SU-DHL-6 (cell line): Measurements from ENCODE around the gene MAPK11.

Experiments
- H2AFZ ChIP-seq: fragments of 200-600 bp; sonication (generic); 2 replicates; pipeline ENCODE4 v1.6.1; 2014; ENCODE audit warnings: low read depth, mild to moderate bottlenecking, moderate library complexity, mixed read lengths, antibody characterized with exemption, low read length; ENCODE audit not compliant: severe bottlenecking
- H3F3A ChIP-seq: fragments of 200-600 bp; shearing (Covaris generic); 2 replicates; pipeline ENCODE4 v1.6.0; 2016; ENCODE audit warnings: antibody characterized with exemption, mild to moderate bottlenecking; ENCODE audit not compliant: insufficient read depth
- H3K27ac ChIP-seq: fragments of 200-600 bp; sonication (generic); 2 replicates; pipeline ENCODE4 v1.5.1; 2016; ENCODE audit warnings: low read depth, mild to moderate bottlenecking, low read length, moderate library complexity, mixed read lengths
- H3K27me3 ChIP-seq: fragments of 200-600 bp; sonication (generic), shearing (Covaris generic); 2 replicates; pipeline ENCODE4 v1.6.0; 2014; ENCODE audit warnings: mild to moderate bottlenecking, low read length
- H3K36me3 ChIP-seq: fragments of 200-600 bp; sonication (generic); 2 replicates; pipeline ENCODE4 v1.6.1; 2014; ENCODE audit warnings: mild to moderate bottlenecking, low read length, mixed read lengths
- H3K4me2 ChIP-seq: fragments of 300-600, 200-600 bp; shearing (Covaris generic), sonication (generic); 2 replicates; pipeline ENCODE4 v1.6.0; 2014; ENCODE audit warnings: low read length, low read depth, mild to moderate bottlenecking; ENCODE audit not compliant: poor library complexity, severe bottlenecking
- H3K4me3 ChIP-seq: fragments of 200-600 bp; sonication (generic); 2 replicates; pipeline ENCODE4 v1.5.1; 2014; ENCODE audit warnings: antibody characterized with exemption, low read length, mild to moderate bottlenecking, mixed read lengths; ENCODE audit not compliant: insufficient read depth, poor library complexity, severe bottlenecking
- H3K79me2 ChIP-seq: fragments of 200-600 bp; sonication (generic); 2 replicates; pipeline ENCODE4 v1.6.1; 2014; ENCODE audit warnings: mild to moderate bottlenecking, low read length, moderate library complexity; ENCODE audit not compliant: insufficient read depth
- H3K9ac ChIP-seq: fragments of 200-600 bp; sonication (generic); 2 replicates; pipeline ENCODE4 v1.7.0; 2014; ENCODE audit warnings: mild to moderate bottlenecking, low read length
- H3K9me2 ChIP-seq: fragments of 200-600 bp; sonication (generic); replicated peaks from 2 replicates; pipeline ENCODE4 v1.6.1; 2014; ENCODE audit warnings: low read length; ENCODE audit not compliant: insufficient read depth
- H3K9me3 ChIP-seq: fragments of 200-600 bp; sonication (generic); 2 replicates; pipeline ENCODE4 v1.6.1; 2014; ENCODE audit warnings: low read length, mixed read lengths; ENCODE audit not compliant: insufficient read depth
- H4K20me1 ChIP-seq: fragments of 200-600 bp; sonication (generic); 2 replicates; pipeline ENCODE4 v1.6.1; 2014; ENCODE audit warnings: low read depth, mild to moderate bottlenecking, antibody characterized with exemption, low read length, moderate library complexity, mixed read lengths
- EZH2phosphoT487 ChIP-seq: fragments of 200-600 bp; sonication (generic), shearing (Covaris generic); conservative IDR thresholded peaks from 2 replicates; pipeline ENCODE4 v1.6.1; 2018; ENCODE audit warnings: mild to moderate bottlenecking, antibody characterized with exemption, low read length, moderate library complexity, mixed read lengths
- TF ChIP-seq, protein P1 (sequence below): fragments of 200-600 bp; sonication (generic); IDR thresholded peaks from one replicate; pipeline ENCODE4 v1.5.1; 2017; ENCODE audit warnings: antibody characterized with exemption, mild to moderate bottlenecking, low read length, moderate library complexity; ENCODE audit not compliant: insufficient read depth, poor library complexity, severe bottlenecking

The MAPK11 gene

DNA sequence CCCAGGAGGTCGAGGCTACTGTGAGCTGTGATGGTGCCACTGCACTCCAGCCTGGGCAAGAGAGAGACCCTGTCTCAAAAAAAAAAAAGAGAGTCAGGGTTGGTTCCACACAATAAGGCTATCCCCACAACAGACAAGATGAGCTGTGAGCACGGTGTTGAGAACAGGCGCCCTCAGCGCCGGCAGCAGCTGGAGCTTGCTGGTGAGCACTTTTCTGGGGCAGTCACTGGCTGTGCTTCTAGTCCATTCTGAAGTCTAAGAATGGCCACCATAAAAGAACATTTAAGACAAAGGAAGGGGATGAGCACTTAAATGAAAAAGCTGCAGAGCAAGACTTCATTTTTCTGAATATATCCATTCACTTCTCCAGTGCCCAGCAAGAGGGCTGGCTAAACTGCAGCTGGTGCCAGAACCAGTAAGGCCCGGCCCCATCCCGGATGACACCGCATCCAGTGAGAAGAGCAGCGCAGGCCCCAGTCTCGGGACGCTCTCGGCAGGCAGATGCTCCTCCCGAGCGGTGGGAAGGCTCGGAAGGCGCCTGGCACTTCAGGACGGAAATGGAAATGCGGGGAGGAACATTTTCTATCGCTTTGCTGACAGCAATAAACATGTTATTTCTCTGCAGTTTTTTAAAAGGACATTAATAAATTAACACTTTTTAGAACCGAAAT, 37.6 kb downstream of the MAPK11 start:
- H3K79me2 ChIP-seq, result peaks cover 37% of the 10 kb centered on the region
- H4K20me1 ChIP-seq, result no peaks in the 10 kb centered on the region; the same call in 1 of the 2 replicates
- no peaks in the 10 kb centered on the region for H3K9me2 ChIP-seq
- H2AFZ ChIP-seq, result no peak overlapping the region
- H3K9ac ChIP-seq, result no peak overlapping the region
- H3K27me3 ChIP-seq, result no peaks in the 10 kb centered on the region
- no peak overlapping the region for H3K4me3 ChIP-seq
- H3K4me2 ChIP-seq, result no peak overlapping the region
- H3K9me3 ChIP-seq, result no peaks in the 10 kb centered on the region
- TF ChIP-seq, protein P1, sequence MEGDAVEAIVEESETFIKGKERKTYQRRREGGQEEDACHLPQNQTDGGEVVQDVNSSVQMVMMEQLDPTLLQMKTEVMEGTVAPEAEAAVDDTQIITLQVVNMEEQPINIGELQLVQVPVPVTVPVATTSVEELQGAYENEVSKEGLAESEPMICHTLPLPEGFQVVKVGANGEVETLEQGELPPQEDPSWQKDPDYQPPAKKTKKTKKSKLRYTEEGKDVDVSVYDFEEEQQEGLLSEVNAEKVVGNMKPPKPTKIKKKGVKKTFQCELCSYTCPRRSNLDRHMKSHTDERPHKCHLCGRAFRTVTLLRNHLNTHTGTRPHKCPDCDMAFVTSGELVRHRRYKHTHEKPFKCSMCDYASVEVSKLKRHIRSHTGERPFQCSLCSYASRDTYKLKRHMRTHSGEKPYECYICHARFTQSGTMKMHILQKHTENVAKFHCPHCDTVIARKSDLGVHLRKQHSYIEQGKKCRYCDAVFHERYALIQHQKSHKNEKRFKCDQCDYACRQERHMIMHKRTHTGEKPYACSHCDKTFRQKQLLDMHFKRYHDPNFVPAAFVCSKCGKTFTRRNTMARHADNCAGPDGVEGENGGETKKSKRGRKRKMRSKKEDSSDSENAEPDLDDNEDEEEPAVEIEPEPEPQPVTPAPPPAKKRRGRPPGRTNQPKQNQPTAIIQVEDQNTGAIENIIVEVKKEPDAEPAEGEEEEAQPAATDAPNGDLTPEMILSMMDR, result no peak
- no peak for TF ChIP-seq EZH2phosphoT487
- no peaks in the 10 kb centered on the region for H3K36me3 ChIP-seq
- no peaks in the 10 kb centered on the region for H3F3A ChIP-seq
- H3K27ac ChIP-seq, result no peak overlapping the region

GRCh38 chr22:50229370-50229769, 40.8 kb downstream of the MAPK11 start:
- no peak overlapping the region for H3K4me2 ChIP-seq
- no peak overlapping the region for H3K27ac ChIP-seq
- no peak overlapping the region for H3K9ac ChIP-seq
- H3K9me2 ChIP-seq, result no peaks in the 10 kb centered on the region
- TF ChIP-seq EZH2phosphoT487, result no peak
- TF ChIP-seq, protein P1, result no peak
- no peaks in the 10 kb centered on the region for H3K36me3 ChIP-seq
- H2AFZ ChIP-seq, result no peak overlapping the region
- no peaks in the 10 kb centered on the region; the same call in 1 of the 2 replicates for H4K20me1 ChIP-seq
- H3K9me3 ChIP-seq, result no peaks in the 10 kb centered on the region
- peaks cover 12% of the 10 kb centered on the region for H3K79me2 ChIP-seq
- no peaks in the 10 kb centered on the region for H3F3A ChIP-seq
- no peaks in the 10 kb centered on the region for H3K27me3 ChIP-seq
- H3K4me3 ChIP-seq, result no peak overlapping the region

- Histone ChIP-seq H4K20me1 (no peaks in the 10 kb centered on the region; the same call in 1 of the 2 replicates), H3K36me3 (no peaks in the 10 kb centered on the region), H3K9me2 (no peaks in the 10 kb centered on the region), H3K27ac (no peak overlapping the region), H3K4me3 (no peak overlapping the region), H3K9ac (no peak overlapping the region), H3K4me2 (no peak overlapping the region), H3K9me3 (no peaks in the 10 kb centered on the region), H3K27me3 (no peaks in the 10 kb centered on the region), H3F3A (no peaks in the 10 kb centered on the region), H2AFZ (no peak overlapping the region), H3K79me2 (peaks cover 2% of the 10 kb centered on the region; the same call in 1 of the 2 replicates)
- no peak for TF ChIP-seq EZH2phosphoT487
- TF ChIP-seq, protein P1, result no peak
Observed at GRCh38 chr22:50228366-50228765, 41.8 kb downstream of the MAPK11 start.
